Ecto neural progenitor cell (in vitro differentiated cells): ENCODE data around the gene RAPGEF1.
"Not testable (repeated sequence)": the region's sequence is repeated elsewhere in the genome, so short reads cannot be mapped to it uniquely, and the experiment has no call there.

Source experiments
- DNase-seq: peaks from one replicate; pipeline ENCODE4 v3.0.0-alpha.2; 2018; ENCODE audit warnings: low spot score

RAPGEF1 gene

DNA sequence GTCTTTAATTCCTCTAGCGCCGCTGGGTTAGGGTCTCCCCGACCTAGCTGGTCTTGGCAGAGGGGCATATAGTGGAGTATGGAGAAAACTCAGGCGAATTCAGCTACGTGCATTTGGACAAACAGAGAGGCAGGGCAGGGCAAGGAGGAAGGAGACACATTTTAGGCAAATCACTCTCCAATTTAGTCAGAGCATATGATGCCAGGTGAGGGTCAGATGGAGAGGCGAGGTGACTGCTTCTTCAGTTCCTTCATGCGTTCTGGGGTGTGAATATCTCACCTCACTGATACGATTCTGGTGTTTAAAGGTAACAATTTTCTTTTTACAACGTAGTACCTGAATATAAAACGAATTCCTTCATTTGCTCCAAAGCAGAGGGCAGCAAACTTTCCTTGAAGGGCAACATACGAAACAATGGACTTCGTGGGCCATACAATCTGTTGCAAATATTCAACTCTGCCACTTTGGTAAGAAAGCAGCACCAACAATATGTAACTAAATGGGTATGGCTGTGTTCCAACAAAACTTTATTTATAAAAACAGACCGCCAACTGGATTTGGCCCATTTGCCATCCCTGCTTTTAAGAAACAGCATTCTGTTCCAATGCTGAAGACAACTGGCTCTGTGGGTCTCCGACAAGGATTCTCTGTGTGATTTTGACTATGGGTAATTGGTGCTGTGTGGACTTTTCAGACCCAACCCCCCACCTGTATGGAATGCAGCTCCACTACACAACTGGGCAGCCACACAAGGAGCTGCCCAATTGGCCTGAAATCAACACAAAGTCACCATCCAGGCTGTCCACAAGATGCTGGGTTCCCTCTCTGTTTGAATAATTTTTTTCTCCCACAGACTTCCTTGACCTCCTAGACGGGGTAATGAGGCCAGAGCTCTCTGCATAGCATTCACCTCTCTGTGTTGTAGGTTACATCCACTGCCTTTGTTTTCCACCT lies 53.8 kb downstream of the RAPGEF1 start:
- no peak for DNase-seq

DNA sequence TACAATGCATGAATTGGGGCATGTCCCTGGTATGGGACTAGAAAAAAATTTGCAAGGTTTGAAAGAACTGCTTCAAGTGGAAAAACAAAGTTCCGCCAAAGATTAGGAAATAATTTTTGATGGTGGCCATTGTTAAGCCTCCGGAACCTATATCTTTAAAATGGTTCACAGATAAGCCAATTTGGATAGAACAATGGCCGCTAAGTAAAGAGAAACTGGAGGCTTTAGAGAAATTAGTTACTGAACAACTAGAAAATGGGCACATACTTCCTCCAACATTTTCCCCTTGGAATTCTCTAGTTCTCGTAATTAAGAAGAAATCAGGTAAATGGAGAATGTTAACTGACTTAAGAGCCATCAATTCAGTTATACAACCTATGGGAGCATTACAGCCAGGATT lies 56.8 kb downstream of the RAPGEF1 start:
- DNase-seq, result not testable (repeated sequence)

DNA sequence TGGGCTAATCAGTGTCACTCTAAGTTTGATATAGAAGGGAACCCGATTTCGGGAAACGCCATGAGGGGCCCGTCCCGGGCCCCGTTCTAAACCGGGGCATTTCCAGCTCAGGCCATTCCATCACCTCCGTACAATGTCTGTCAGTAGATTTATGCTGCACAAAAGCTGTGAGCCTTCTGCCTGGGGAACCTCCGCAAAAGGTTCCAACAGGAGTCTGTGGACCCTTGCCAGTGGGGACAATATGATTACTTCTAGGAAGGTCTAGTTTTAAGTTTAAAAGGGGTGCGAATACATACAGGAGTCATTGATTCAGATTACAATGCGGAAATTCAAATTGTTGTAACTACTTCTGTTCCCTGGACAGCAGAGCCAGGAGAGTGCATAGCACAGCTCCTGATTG lies 57.6 kb downstream of the RAPGEF1 start:
- no peak for DNase-seq

DNA sequence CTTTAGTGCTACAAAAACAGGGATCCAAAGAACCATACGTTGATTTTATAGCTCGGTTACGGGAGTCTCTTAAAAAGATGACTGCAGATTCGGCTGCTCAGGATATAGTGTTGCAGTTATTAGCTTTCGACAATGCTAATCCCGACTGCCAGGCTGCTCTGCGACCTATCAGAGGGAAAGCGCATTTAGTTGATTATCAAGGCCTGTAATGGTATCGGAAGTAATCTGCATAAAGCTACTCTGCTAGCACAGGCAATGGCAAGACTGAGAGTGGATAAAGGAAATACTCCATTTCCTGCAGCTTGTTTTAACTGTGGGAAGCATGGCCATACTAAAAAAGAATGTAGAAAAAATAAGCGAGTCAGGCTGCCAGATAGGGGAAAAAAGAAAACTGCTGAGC lies 58.0 kb downstream of the RAPGEF1 start:
- not testable (repeated sequence) for DNase-seq

DNA sequence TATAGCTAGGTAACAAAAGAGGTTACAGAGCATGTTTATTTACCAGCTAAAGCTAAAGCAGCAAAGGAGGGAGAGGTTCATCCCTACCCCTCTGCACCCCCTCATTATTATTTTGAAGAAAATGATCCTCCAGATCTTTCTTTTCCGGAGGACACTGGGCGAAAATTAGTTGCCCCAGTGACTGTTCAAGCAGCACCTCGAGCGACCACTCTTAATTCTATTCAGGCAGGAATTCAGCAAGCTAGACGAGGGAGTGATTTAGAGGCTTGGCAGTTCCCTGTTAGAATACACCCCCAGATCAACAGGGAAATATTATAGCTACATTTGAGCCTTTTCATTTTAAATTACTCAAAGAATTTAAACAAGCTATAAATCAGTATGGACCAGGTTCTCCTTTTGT lies 58.8 kb downstream of the RAPGEF1 start:
- not testable (repeated sequence) for DNase-seq

DNA sequence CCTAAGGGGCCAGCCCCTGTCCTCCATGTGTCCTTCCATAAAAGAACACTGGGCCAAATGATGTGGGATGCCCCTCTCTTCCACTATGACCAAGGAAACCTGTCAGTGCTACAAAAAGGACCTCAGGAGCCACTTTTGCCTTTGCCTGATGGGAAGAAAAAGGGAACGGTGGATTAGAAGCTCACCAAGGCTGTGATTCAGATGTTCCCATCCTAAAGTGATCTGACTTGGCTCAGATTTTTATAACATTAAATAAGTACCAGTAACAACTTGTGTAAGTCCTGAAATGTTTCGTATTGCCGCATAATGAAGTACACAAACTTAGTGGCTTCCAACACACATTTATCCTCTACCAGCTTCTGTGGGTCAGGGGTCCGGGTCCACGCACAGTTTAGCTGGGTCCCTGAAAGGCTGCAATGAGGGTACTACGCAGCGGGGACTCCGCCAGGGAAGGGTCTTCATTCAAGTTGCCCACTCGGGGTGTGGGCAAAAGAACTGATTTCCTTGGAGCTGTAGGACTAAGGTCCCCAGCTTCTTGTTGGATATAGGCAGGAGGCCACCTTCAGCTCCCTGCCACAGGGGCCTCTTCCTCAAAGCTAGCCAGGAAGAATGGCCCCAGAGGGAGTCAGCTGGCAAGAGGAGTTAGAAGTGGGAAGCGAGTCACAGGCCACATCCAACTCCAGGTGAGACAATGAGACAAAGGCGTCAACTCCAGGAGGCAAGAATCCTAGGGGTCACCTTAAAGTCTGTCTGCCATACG lies 60.4 kb downstream of the RAPGEF1 start:
- no peak for DNase-seq

DNA sequence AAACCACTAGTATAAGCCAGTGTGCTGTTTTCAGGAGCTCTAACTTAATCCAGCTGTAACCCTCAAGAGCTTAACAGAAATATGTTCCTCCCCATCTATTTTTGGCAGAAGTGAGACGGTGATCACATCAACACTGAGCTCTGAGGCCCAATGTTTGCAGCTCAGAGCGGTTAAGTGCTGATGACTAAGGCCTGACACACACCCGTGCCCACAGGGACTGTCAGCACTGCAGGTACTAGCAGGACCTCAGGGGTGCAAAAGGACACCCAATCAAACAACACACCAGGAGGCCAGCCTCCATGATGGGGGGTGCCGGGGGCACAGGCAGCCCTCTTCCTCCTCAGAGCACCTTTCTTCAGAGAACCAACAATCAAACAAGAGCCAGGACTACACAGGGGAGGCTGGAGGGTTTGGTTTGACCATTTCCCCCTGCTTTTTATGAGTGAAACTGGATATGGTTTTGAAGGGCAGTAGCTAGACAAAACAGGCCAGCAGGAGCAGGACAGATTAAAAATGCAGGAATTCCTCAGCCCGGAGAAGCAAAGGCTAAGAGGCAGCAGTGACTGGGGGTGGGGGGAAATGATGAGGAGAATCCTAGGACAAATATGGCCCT lies 61.3 kb downstream of the RAPGEF1 start:
- no peak for DNase-seq

DNA sequence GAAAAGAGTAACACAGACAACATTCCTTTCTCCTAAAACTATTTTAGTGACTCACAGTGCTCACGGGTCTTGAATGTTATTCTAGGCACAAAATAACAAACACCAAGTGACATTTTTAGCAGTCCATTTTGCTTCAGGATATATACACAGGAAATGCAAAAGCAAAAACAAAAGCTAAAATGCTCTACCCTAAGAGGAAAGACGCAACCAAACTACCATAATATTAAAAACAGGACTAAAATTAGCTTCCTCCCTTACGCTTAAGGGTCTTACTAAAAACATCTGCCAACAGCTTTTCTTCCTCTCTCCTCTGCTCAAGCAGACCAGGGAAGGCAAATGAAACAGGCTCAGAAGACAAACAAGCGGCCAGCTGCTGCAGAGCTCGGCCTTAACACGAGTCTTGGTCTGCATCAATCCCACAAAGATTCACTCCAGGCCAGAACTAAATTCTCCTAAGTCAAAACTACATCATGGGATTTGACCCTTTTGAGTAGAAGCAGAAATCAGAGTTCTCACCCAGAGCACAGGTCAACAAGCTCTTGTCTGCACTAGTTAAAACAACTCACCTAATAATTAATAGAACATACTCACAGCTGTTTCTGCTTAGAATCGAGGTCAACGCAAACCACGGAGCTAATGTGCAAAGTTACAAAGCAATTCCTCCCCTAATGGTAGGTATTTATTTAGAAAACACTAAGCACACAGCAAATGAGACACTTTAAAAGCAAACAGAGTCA lies 62.3 kb downstream of the RAPGEF1 start:
- DNase-seq, result no peak

DNA sequence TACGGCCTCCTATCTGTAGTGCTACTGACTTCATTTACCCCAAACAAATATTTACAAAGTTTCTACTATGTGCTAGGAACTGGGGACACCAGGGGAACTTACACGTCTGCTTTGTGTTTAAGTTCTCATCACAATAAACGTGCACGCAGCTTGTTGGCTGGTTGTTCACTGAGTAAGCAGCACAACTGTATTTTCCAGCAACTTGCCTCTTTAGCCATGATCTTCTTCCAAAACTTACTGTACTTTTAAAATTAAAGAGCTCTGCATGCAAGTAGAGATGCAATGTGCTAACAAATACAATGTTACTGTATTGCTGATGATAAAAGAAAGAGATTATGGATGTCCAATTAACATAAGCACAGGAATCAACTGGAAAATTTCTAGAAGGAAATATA lies 62.8 kb downstream of the RAPGEF1 start:
- no peak for DNase-seq

DNA sequence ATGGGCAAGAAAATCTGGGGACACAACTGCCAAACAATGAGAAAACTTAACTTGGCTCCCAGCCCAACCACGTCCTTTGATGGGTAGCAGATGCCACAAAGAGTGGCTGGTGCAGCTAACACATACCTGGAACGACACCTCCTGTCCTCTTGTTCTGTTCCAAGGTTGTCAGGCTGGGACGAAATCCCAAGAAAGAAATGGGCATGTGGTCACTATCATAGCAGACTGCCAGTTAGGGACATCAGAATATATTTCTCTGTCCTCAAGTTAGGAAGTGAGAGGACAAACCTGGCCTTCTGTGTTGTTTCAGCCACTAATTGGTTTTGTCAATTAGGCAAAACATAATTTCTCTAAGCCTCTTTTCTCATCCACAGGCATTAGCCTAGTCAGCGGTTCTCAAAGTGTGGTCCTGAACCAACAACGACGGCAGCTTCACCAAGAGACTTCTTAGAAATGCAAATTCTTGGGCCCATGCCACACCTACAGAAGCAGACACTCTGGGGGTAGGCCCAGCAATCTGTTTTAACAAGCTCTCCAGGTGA lies 63.4 kb downstream of the RAPGEF1 start:
- no peak for DNase-seq

DNA sequence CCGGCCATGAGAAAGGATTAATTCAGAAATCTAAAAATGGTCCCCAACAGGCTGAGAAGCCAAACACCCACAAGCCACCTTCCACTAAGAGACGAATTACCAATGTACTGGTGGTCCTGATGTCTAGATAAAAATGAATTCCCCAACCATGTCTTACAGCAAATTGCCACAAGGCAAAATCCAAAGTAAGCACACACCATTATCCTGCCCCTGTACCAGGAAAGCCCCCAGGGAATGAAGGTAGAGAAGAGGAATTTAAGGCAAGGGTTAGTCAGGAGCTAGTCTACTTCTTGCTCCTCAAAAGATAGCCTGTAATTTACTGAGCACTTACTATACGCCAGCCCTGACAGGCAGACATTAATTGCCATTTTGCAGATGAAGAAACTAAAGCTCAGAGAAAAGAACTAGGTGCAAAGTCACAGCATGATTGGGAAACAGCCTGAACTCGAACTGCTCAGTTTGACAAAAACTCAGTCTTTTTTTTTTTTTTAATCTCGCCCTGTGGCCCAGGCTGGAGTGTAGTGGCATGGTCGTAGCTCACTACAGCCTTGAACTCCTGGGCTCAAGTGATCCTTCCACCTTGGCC lies 64.3 kb downstream of the RAPGEF1 start:
- DNase-seq, result no peak

DNA sequence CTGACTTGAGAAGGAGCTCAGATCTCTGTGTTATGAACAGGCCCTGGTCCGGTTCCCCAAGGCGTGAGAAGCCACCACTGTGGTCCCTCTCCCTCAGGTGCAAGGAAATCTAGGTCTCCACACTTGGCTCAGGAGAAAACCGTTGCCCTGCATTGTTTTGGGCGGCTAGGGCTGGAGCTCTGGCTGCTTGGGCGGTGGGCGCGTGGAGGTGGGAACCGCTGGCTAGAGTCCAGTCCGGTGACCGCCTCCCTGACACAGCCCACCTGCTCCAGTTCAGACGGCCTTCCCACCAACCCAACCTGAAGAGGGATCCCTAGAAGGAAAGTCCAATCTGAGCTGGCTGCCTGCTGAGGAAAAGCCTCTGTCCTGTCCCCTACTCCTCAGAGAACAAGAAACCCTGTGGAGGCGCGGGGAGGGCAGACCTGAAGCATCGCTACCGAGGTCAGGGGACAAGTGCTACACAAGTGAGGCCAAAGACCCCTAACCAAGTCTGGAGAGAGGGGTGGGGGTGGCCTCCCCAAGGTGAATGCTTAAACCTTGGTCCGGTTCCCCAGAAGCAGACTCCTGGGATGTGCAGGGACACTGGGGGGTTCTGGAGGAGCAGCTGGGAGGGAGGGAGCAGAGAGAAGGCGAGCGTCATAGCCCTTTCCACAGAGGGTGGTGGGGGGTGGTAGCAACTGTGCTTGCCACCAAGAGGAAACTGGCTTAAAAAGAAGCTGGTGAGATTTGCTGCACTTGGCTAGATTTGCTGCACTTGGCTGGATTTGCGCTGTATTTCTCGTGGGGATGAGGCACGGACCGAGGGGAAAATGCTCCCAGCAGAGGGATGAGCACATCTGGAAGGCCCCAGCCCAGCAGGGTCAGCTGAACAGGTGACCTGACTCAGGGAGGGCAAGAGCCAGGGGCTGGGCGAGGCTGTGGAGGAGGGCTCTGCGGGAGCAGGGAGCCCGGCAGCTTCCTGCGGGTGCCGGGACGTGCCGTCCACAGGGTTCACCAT lies 65.2 kb downstream of the RAPGEF1 start:
- DNase-seq, result no peak

DNA sequence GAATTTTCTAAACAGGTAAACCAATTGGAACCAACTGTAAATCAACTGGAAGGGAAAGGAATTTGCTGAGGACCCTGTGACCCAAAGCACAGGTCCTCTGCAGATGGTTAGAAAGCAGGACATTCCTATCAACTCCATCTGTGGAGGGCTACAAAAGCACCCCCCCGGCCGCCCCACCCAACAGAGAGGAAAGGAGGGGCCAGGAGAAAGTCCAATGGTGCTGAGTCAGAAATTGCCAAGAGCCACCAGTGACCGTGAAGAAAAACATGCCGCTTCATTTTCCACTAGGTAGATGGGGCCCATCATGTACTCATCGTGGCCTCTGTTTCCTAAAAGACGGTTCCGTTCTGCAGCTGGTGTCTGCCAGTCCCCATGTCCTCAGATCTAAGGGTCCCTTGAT lies 66.3 kb downstream of the RAPGEF1 start:
- DNase-seq, result no peak

DNA sequence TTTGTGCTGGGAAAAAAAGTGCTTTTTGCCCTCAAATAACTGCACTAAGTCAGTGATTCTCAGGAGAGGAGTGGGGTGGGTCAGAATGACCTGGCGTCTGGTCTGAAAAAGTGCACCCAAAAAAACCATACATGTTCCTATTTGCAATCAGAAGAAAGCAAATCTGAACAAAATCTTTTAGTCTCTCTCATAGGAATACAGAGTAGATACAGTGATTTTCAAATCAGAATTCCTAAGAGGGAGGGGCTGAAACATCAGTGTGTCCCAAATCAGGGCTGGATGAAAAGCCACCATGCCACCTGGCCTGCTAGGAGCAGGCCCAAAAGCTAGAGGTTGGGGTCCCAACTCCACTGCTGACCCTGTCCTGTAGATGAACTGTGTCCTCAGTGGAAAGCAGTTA lies 66.8 kb downstream of the RAPGEF1 start:
- DNase-seq, result no peak

DNA sequence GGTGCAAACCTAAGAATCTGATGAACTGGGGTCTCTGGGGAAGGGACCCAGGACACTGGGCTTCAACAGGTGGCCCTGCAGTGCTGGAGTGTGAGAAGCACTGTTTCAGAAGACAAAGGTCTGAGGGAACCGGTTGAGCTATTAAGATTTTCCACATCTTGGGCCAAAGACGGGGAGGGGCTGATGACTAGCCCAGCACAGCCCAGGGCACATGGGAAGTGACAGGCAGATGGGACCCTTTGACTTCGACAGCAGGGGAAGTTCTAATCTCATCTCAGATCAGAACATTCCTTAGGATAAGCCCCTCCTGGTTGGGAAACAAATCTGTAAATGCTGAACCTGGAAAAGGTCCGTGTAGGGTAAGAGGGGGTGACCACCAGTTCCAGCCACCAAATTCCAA lies 67.4 kb downstream of the RAPGEF1 start:
- DNase-seq, result no peak

DNA sequence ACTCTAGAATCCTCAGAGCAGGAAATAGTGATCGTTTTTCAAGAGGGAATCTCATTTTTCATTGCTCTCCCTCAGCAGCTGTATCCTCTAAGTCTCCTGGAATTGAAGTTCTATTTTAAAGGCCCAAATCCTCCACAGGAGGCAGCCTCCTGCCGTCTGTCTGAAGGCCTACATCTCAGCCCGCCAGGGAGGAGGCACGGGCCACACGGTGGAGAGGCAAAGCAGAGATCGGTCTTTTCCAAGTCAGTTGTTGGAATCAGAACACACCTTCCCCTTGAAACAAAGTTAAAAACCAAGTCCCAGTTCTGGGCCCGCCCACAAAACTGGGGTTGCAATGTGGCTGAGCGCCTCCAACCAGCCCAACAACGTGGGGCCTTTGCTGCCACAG lies 68.7 kb downstream of the RAPGEF1 start:
- DNase-seq, result no peak

DNA sequence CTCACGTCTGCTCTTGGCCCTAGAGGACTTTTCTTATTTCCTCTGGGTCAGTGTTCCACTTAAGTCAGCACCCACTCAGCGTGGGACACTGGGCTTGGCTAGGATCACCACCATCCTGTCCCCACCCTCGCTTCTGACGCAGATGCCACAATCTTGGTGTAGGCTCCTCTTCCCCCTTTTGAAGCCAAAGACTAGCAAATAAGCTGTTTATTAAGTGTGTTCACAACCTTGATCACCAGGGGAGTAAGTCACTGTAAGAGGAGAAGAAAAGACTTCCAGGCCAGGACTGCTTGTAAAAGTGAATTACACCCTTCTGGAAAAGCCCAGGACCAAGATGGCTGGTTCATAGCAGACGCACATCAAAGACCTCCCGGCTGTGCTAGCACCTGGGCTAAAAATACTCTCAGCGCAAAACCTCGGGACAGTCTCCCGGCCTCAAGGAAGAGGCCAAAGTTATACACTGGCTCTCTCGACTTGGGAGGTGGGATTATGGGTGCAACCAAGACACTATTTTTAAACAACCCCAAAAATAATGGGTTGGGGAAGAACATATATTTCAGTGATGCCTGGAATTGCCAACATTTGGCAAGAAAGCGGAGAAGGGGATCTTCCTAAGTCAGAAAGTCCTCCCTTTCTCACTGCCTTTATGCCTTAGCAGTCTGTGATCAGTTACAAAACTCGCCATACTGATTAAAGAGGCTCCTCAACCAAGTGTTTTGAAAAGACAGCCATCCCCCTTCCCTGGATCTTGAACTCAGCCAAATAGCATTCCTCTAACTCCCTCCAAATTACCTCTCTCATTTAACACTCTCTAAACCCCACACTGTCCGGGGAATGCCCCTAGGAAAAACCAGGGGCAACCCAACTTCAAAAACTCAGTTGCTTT lies 69.4 kb downstream of the RAPGEF1 start:
- no peak for DNase-seq

DNA sequence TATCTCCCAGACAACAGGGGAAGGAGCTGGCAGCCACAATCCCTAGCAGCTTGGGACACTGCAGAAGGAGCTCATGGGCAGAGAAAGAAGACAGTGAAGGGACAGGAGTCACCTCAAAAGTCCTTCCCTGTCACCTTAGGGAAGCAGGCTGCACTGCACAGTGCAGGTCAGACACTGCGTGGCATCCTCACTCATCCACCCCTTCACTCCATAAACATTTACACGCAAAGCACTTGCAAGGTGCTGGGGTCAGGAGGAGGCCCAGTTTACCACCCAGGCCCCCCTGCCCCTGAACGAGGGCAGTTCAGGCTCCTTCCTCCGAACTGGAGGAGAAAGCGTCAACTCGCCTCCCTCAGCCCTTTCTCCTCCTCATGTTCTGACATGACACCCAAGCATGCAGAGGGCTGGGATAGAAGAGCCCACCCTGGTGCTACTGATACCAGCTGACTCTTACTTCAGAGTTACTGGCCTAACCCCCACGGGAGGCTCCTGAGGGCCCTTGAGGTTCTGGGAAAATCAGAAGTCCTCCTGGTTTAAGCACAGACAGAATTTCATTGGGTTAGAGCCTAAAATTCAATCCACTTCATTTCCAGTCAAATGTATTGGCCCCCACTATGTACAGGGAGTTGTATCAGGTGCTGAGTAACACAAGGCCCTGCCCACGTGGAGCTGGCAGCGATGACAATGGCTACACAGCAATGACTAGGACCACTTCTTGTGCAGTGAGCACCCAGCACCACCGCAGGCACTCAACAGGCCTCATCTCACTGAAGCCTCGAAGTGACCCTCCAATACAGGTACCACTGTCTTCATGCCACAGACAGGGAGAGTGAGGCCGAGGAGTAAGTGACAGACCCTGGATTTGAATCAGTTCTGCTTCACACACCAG lies 70.4 kb downstream of the RAPGEF1 start:
- no peak for DNase-seq
